HG03159 (cell line): Measurements from ENCODE around the gene HOXB5.

ENCODE experiments used
- ATAC-seq: cut with Tn5 transposase; IDR thresholded peaks from one replicate; pipeline ENCODE4 v1.9.1; 2021; ENCODE audit warnings: mild to moderate bottlenecking, moderate library complexity; ENCODE audit not compliant: unreplicated experiment

The HOXB5 gene

GRCh38 chr17:48563867-48564187 is 29.8 kb downstream of the HOXB5 start:
- ATAC-seq = no peak

DNA sequence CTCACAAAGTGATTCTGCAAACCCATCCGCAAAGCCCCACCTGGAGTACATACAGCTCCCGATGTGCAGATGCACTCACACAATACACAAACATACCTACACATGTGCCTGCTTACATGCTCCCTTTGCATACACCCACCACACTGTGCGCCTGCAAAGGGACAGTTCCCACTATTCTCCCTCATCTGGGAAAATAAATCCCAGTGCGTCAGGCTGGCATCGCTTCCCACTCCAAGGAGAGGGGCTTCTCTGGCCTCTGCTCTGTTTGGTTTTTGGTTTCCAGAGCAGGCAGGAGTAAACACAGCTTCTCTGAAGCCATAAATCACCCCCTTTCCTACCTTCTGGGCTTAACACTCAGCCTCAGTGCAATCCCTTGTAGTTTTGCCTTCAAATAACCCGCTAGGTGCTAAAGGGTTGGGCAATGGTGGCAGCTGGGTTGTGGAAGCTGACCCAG is 30.2 kb downstream of the HOXB5 start:
- no peak for ATAC-seq

- ATAC-seq = no peak
Measured at GRCh38 chr17:48562934-48563333, 30.6 kb downstream of the HOXB5 start.

- no peak for ATAC-seq
Measured at GRCh38 chr17:48561884-48562810, 31.4 kb downstream of the HOXB5 start.

- ATAC-seq = no peak
Measured at GRCh38 chr17:48559840-48560817, 33.5 kb downstream of the HOXB5 start.

DNA sequence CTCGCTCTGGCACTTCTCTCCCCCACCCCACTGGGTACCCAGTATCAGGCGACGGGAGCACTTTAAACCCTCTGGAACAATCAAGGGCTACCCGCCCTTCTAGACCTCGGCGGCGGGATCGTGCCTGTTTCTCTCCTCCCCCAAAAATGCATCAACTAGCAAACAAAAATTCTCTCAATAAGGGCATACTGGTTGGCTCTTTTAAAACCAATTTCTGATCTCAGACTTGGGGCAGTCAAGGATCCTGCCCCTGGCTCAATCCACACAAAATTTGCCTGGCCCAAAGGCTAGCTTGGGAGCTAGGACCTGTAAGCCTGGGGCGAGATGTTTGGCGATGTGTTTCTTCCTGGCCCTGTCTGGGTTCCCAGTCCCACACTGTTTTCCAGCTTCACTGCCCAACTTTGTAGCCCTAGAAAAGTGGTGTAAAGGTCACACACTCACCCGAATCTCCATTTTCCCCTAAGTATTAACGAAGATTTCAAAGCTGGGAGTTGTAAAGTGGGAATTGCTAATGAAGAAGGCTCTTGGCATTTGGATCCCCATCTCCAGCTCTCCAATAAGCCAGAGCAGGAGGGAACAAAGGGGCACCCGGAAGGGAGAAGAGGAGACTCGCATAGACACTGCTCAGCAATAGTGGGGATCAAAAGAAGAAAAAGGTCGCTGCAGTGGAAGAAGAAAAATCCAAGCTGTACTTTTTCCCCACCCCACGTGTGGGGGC is 34.3 kb downstream of the HOXB5 start:
- no peak for ATAC-seq

DNA sequence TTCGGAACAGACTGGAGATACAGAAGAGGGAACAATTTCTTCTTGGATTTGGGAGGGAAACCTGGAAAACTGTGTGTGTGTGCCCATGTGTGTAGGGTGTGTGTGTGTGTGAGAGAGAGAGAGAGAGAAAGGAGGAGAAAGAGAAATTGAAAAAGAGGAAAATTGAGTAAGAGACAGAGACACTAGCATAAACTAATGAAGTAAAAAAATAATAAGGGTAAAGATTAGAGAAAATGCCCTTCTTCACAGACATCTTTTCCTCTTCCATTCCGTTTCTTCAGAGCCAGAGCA is 34.8 kb downstream of the HOXB5 start:
- no peak for ATAC-seq

- ATAC-seq = no peak
Measured at GRCh38 chr17:48558057-48558830, 35.3 kb downstream of the HOXB5 start.

DNA sequence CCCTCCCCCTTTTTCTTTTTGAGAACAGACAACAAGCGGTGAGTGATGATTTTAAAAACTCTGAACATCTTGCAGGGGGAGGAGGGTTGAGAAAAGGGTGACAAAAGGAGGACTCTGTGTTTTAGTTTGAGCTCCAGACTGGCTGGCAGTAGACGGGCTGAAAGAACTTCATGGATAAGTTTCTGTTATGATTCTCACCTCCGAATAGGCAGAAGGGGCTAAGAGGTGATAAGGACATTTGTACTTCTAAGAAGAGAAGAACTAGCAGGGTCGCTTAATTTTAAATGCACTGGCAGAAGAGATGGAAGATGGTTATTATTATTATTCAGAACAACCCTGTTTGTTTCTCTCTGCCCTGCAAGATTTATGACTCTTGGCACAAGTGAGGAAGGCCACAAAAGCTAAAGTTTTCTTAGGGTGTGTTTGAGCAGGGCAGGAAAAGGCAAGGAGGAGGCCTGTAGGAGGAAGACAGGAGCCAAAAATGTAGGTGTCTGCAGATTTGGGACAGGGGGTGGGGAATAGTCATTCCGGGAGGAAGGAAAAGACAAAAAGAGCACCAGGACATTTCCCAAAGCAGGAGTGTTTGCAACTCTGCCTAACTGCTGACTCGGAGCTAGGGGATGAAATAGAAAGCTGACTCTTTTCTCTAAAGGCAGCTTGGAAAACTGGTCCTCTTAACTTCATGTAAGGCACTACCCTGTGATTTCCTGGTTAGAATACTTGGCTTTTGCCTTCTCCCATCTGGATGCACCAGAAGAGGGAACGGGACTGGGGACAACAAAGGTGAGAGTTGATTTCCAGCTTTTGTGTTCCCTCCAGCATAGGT is 36.8 kb downstream of the HOXB5 start:
- no peak for ATAC-seq

GRCh38 chr17:48556229-48556575 is 37.4 kb downstream of the HOXB5 start:
- no peak for ATAC-seq

DNA sequence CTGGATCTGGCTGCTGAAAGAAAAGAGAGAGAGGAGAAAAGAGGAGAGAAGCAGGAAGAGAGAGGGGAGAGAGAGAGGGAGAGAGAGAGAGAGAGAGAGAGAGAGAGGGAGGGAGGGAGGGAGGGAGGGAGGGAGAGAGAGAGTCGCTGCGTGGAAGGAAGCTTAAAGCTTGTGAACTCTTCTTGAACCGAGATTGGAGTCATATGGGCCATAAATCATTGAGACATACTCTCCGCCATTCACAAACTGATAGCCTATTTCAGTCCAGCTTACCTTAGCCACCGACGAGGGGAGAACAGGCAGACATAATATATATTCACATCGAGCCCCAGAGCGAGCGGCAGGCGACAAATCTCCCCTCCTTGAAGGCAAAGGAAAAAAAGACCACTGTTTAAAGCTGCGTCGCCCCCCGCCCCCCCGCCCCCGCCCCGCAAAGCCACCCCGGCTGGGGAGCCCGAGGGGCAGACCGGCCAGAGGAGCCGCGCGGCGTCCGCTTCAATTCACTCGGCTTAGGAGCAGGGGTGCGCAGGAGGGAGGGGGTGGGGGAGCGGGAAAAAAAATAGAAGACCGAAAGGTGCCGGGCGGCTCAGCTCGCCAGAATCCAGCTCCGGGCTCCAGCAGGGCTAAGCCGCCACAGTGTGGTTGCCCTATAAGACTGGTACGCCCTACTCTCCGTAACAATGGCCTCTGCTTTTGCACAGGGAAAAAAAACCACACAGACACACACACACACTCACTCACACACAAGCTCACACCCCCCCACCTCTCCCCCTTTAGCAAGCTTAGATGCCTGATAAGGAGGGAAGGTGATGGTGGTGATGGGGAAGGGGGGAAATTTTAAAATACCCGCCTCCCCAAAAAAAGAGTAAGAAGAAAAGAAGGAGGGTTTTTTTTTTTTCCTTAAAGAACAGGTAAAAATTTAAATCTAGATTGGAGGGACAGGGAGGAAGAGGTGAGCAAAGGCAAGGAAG is 38.0 kb downstream of the HOXB5 start:
- ATAC-seq = no peak

- no peak for ATAC-seq
Measured at GRCh38 chr17:48554412-48555257, 38.9 kb downstream of the HOXB5 start.

DNA sequence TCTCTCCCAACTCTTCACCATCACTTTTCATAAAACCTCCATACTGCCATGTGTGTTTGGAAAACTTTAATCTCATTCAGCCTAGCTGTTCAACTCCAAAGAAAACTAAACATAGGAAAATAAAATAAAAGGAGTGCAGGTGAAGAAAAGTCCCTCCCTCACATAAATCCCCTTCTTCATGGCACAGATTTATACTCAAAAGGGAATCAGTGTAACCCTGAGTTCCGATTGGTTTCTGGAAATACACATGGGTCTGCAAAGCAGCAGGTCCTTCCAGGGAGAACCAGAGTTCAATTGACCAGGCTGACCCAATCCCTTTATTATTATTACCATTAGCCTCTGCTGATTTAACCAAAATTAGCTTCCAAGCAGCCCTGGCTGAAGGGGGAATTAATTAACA is 39.8 kb downstream of the HOXB5 start:
- no peak for ATAC-seq

GRCh38 chr17:48553190-48553547 is 40.4 kb downstream of the HOXB5 start:
- no peak for ATAC-seq

DNA sequence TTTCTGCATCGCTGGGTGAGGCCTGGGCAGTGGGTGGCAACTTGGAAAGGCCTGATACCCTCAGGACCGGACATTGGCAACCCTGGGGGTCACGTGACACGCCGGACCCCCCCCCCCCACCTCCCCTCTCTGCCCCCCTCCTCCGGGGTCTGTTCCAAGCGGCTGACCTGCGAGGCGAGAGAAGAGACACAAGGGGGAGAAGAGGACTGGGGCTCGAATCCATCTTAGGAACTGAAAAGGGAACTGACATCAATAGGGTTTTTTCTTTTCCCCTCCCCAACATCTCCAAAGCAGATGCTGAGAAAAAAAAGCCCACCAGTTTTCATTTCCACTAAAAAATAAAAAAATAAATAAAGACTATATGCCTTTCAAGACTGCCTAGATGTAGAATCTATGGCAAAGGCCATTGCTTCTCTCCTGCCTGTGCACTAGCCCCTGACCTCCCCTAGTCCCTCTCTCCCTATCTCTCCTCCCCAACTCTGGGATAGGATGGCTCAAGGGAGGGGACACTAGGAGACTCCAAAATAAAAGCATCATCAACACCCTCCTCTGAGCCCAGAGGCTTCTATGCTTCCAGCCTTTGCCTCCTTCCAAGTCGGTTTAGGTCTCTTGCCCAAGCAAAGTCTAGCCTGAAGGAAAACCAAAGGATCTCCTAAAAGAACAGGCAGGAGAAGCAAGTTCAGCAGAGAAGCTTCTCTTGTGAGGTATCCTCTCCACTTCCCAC is 41.0 kb downstream of the HOXB5 start:
- ATAC-seq = no peak

DNA sequence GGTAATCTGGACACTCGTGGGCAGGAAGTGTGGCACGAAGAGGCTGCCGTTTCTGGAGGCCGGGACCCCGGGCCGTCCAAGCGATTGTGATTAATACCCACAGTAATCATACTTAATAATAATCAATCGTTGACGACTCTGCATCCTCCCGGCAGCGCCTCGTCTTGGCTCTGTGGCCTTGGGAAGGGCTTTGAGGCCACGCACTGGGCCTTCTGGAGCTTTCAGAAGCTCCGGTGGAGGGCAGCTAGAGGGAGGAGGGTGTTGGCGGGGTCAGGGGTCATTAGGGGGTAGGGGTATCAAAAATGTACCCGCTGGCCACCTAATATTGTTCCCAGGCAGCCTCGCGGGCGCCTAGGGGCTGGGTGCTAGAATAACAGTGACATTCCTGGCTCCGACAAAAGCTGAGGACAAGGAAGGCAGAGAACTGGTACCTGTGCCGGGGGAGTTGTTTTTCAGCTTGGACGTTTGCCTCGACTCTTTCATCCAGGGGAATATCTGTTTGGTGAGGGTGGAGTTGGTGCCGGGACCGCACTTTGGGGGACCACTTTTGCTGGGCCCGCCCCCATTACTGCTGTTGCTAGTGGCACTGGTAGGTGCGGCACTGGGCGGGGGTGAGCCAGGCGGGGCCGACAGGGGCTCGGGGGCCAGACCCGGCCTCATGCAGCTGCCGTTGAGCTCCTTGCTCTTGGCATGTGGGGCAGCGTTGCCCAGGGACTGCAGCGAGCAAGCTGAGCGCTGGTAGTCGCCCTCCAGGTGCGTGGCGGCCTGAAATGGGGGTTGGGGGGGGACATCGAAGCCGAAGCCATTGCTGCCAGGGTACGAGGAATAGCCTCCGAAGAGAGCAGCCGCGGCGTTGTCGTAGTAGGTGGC is 41.7 kb downstream of the HOXB5 start:
- ATAC-seq = no peak
